Caco-2 (cell line): Measurements from ENCODE around the gene PROB1. TPM values are rescaled to one million over a fixed set of nuclear protein-coding genes. Genes with fewer than 3 reads are reported as not detected.
A peak's percentile ranks its signal among the peaks of the same experiment; 100 is the strongest.

ENCODE experiments used
- BruUV-seq: library from RNA; stranded (reverse); fragments of 400-500 nt; replicated peaks from 2 replicates; lab custom pipeline; 2021; lab: Mats Ljungman, UMichigan
- CTCF ChIA-PET: fragments of 300-600 bp; sonication (Branson Sonifier 250); formaldehyde crosslinking; loops from one replicate; lab custom pipeline; 2022; ENCODE audit warnings: antibody characterized with exemption; lab: Charles Lee
- POLR2A ChIA-PET: fragments of 300-600 bp; sonication (Branson Sonifier 250); formaldehyde crosslinking; loops from one replicate; lab custom pipeline; 2022; ENCODE audit warnings: antibody characterized with exemption; lab: Charles Lee
- DNase-seq, 2 experiments: peaks; one replicate each; pipeline versions ENCODE4 v3.0.0 to v3.0.0-alpha.2; 2020 to 2022
- H3K27me3 ChIP-seq: replicated peaks from 2 replicates; pipeline ENCODE4 v1.6.0; 2011; ENCODE audit warnings: low read length; ENCODE audit not compliant: control insufficient read depth, insufficient read depth
- H3K36me3 ChIP-seq: 2 replicates; pipeline ENCODE4 v1.5.1; 2011; ENCODE audit warnings: low read length; ENCODE audit not compliant: control insufficient read depth, insufficient read depth
- H3K4me1 ChIP-seq: fragments of 250-450 bp; sonication (Bioruptor Pico); 2 replicates; pipeline ENCODE4 v1.5.1; 2020; ENCODE audit warnings: mild to moderate bottlenecking
- H3K4me3 ChIP-seq: 2 replicates; pipeline ENCODE4 v1.5.1; 2011; ENCODE audit warnings: low read depth, mild to moderate bottlenecking, control low read depth, low read length
- H3K9me3 ChIP-seq: fragments of 250-450 bp; sonication (Bioruptor Pico); 2 replicates; pipeline ENCODE4 v1.5.1; 2020; ENCODE audit warnings: mild to moderate bottlenecking, moderate library complexity
- H3K27ac Mint-ChIP-seq: one replicate; pipeline ENCODE4 v1.8.0; 2022; ENCODE audit warnings: mixed read lengths; ENCODE audit not compliant: unreplicated experiment
- H3K27me3 Mint-ChIP-seq: one replicate; pipeline ENCODE4 v1.8.0; 2022; ENCODE audit warnings: mixed read lengths; ENCODE audit not compliant: insufficient read depth, unreplicated experiment
- H3K36me3 Mint-ChIP-seq: one replicate; pipeline ENCODE4 v1.8.0; 2022; ENCODE audit warnings: mild to moderate bottlenecking, mixed read lengths; ENCODE audit not compliant: insufficient read depth, unreplicated experiment
- H3K4me1 Mint-ChIP-seq: one replicate; pipeline ENCODE4 v1.8.0; 2022; ENCODE audit warnings: low read depth, mixed read lengths; ENCODE audit not compliant: unreplicated experiment
- H3K4me3 Mint-ChIP-seq: one replicate; pipeline ENCODE4 v1.8.0; 2022; ENCODE audit warnings: mild to moderate bottlenecking, moderate library complexity, mixed read lengths; ENCODE audit not compliant: unreplicated experiment
- H3K9me3 Mint-ChIP-seq: one replicate; pipeline ENCODE4 v1.8.0; 2022; ENCODE audit warnings: mixed read lengths; ENCODE audit not compliant: unreplicated experiment
- intact Hi-C: fragments of 100-400 bp; cut with micrococcal nuclease; formaldehyde crosslinking; loops from one replicate; pipeline ENCODE4 v1.10.0; 2022; ENCODE audit not compliant: unreplicated experiment
- total RNA-seq: library from RNA; stranded (reverse); gene quantifications from 2 replicates; pipeline ENCODE4 v1.2.3, GENCODE V29; 2022
- TF ChIP-seq, protein P1 (sequence below), 2 experiments: fragments of 200-600 bp in 1 of 2; IDR thresholded peaks; 1 replicate in 1 of 2; 2 replicates in 1 of 2; pipeline versions ENCODE4 v1.5.1 to v1.8.0; 2011 to 2022; ENCODE audit warnings: antibody characterized with exemption in 1 of 2, control low read depth in 1 of 2, inconsistent platforms in 1 of 2, low read depth in 1 of 2, low read length in 1 of 2, mild to moderate bottlenecking in 1 of 2, moderate library complexity in 1 of 2; ENCODE audit not compliant: insufficient read depth in 1 of 2, severe bottlenecking in 1 of 2, unreplicated experiment in 1 of 2

The PROB1 gene
- total RNA-seq, 1 experiment from 2014 or later = 2.7 TPM

DNA sequence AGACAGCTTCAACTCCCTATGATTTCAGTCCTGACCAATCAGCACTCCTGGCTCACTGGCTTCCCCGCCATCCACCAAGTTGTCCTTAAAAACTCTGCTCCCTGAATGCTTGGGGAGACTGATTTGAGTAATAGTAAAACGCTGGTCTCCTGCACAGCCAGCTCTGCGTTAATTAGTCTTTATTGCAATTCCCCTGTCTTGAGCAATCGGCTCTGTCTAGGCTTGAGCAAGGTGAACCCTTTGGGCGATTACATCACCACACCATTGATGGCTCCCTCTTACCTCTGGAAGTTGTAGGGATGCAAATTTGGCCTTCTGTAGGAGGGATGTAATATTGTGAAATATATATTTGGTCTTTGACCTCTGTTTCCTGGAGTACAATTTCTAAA, 8.9 kb downstream of the PROB1 start:
- ChIA-PET POLR2A (no interaction called here), CTCF (interaction anchor here (0.6 to 1.0 kb wide), 2 partner anchors 44 to 48 kb away, joined by 3 read pairs; no protein-coding TSS in a partner anchor)
- Mint-ChIP-seq H3K36me3 (no peaks in the 10 kb centered on the region), H3K27me3 (no peaks in the 10 kb centered on the region), H3K27ac (no peak overlapping the region), H3K9me3 (no peaks in the 10 kb centered on the region), H3K4me1 (peaks cover 33% of the 10 kb centered on the region), H3K4me3 (no peak overlapping the region)
- H3K4me1 ChIP-seq = peaks cover 44% of the 10 kb centered on the region
- H3K27me3 ChIP-seq = no peaks in the 10 kb centered on the region
- no peak overlapping the region for H3K4me3 ChIP-seq
- intact Hi-C loops = no loop called here
- no peaks in the 10 kb centered on the region for H3K36me3 ChIP-seq
- no TSS peak for BruUV-seq
- H3K9me3 ChIP-seq = no peaks in the 10 kb centered on the region
- no peak for DNase-seq
- TF ChIP-seq, protein P1, sequence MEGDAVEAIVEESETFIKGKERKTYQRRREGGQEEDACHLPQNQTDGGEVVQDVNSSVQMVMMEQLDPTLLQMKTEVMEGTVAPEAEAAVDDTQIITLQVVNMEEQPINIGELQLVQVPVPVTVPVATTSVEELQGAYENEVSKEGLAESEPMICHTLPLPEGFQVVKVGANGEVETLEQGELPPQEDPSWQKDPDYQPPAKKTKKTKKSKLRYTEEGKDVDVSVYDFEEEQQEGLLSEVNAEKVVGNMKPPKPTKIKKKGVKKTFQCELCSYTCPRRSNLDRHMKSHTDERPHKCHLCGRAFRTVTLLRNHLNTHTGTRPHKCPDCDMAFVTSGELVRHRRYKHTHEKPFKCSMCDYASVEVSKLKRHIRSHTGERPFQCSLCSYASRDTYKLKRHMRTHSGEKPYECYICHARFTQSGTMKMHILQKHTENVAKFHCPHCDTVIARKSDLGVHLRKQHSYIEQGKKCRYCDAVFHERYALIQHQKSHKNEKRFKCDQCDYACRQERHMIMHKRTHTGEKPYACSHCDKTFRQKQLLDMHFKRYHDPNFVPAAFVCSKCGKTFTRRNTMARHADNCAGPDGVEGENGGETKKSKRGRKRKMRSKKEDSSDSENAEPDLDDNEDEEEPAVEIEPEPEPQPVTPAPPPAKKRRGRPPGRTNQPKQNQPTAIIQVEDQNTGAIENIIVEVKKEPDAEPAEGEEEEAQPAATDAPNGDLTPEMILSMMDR (IDR thresholded peaks at IDR 0.05; ENCODE audit: insufficient read depth in 1 of 2, low read depth in 1 of 2, low read length in 1 of 2, severe bottlenecking in 1 of 2, unreplicated experiment in 1 of 2) = no peak

GRCh38 chr5:139385061-139386049, 9.5 kb downstream of the PROB1 start:
- DNase-seq = no peak
- ChIA-PET POLR2A (no interaction called here), CTCF (interaction anchor here (1.0 kb wide), 1 partner anchor 43 kb away, joined by 3 read pairs; no protein-coding TSS in a partner anchor)
- Mint-ChIP-seq H3K4me3 (no peak overlapping the region), H3K9me3 (no peaks in the 10 kb centered on the region), H3K27me3 (no peaks in the 10 kb centered on the region), H3K27ac (peak overlapping the region; percentile 29), H3K36me3 (no peaks in the 10 kb centered on the region), H3K4me1 (peaks cover 33% of the 10 kb centered on the region)
- no peaks in the 10 kb centered on the region for H3K27me3 ChIP-seq
- H3K36me3 ChIP-seq = no peaks in the 10 kb centered on the region
- BruUV-seq = no TSS peak
- TF ChIP-seq, protein P1 (IDR thresholded peaks at IDR 0.05; ENCODE audit: insufficient read depth in 1 of 2, low read depth in 1 of 2, low read length in 1 of 2, severe bottlenecking in 1 of 2, unreplicated experiment in 1 of 2) = peak in 1 of 2 experiments; percentile 19
- no peaks in the 10 kb centered on the region for H3K9me3 ChIP-seq
- intact Hi-C loops = no loop called here
- no peak overlapping the region for H3K4me3 ChIP-seq
- H3K4me1 ChIP-seq = peaks cover 42% of the 10 kb centered on the region

- TF ChIP-seq, protein P1 (IDR thresholded peaks at IDR 0.05; ENCODE audit: insufficient read depth in 1 of 2, low read depth in 1 of 2, low read length in 1 of 2, severe bottlenecking in 1 of 2, unreplicated experiment in 1 of 2) = no peak
- ChIA-PET POLR2A (no interaction called here), CTCF (no interaction called here)
- no peak overlapping the region for H3K4me3 ChIP-seq
- intact Hi-C loops = no loop called here
- Mint-ChIP-seq H3K4me3 (no peak overlapping the region), H3K4me1 (peaks cover 33% of the 10 kb centered on the region), H3K9me3 (no peaks in the 10 kb centered on the region), H3K27ac (peak overlapping the region; percentile 29), H3K36me3 (peaks cover 6% of the 10 kb centered on the region), H3K27me3 (no peaks in the 10 kb centered on the region)
- no peak for DNase-seq
- H3K9me3 ChIP-seq = no peaks in the 10 kb centered on the region
- no TSS peak for BruUV-seq
- no peaks in the 10 kb centered on the region; the same call in 1 of the 2 replicates for H3K36me3 ChIP-seq
- H3K4me1 ChIP-seq = peaks cover 40% of the 10 kb centered on the region
- no peaks in the 10 kb centered on the region for H3K27me3 ChIP-seq
Observed at GRCh38 chr5:139384591-139385051, 10.3 kb downstream of the PROB1 start.
